ENCODE results near the gene LSMEM2.

GRCh38 chr3:50230104-50230793, 48.6 kb upstream of the LSMEM2 start:
- TF ChIP-seq, protein P1, sequence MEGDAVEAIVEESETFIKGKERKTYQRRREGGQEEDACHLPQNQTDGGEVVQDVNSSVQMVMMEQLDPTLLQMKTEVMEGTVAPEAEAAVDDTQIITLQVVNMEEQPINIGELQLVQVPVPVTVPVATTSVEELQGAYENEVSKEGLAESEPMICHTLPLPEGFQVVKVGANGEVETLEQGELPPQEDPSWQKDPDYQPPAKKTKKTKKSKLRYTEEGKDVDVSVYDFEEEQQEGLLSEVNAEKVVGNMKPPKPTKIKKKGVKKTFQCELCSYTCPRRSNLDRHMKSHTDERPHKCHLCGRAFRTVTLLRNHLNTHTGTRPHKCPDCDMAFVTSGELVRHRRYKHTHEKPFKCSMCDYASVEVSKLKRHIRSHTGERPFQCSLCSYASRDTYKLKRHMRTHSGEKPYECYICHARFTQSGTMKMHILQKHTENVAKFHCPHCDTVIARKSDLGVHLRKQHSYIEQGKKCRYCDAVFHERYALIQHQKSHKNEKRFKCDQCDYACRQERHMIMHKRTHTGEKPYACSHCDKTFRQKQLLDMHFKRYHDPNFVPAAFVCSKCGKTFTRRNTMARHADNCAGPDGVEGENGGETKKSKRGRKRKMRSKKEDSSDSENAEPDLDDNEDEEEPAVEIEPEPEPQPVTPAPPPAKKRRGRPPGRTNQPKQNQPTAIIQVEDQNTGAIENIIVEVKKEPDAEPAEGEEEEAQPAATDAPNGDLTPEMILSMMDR (IDR thresholded peaks at IDR 0.05; ENCODE audit: low read depth, low read length) = no peak
- TF ChIP-seq POLR2A (IDR thresholded peaks at IDR 0.05; ENCODE audit: extremely low read depth, insufficient read length) (no peak), MAX (IDR thresholded peaks at IDR 0.05; ENCODE audit: low read depth, low read length) (no peak), MYC (IDR thresholded peaks at IDR 0.05; ENCODE audit: low read depth, low read length) (no peak)
